B cell (primary cell): ENCODE measurements around the gene HS3ST3A1. TPM values are rescaled to one million over a fixed set of nuclear protein-coding genes. Genes with fewer than 3 reads are reported as not detected.

Experiments used
- ATAC-seq: fragments of 200-7000 bp; cut with Tn5 transposase; one replicate; pipeline ENCODE4 v1.10.0; 2021; ENCODE audit warnings: low read depth, mild to moderate bottlenecking, moderate number of reproducible peaks, moderate library complexity
- CTCF ChIA-PET: fragments of 350-600 bp; sonication (Branson Sonifier 250); formaldehyde crosslinking; loops from one replicate; lab custom pipeline; 2021; ENCODE audit warnings: antibody characterized with exemption, inconsistent platforms; lab: Charles Lee
- POLR2A ChIA-PET: fragments of 350-600 bp; sonication (Branson Sonifier 250); formaldehyde crosslinking; loops from one replicate; lab custom pipeline; 2021; ENCODE audit warnings: antibody characterized with exemption; lab: Charles Lee
- DNase-seq: peaks from one replicate; pipeline ENCODE4 v3.0.0; 2013
- H2AFZ ChIP-seq: 2 replicates; pipeline ENCODE4 v1.6.1; 2012; ENCODE audit warnings: mild to moderate bottlenecking, low read depth, low read length; ENCODE audit not compliant: insufficient read depth, poor library complexity, severe bottlenecking
- H3K27ac ChIP-seq, 2 donors: 1 replicate in 1 of 2; 2 replicates in 1 of 2; pipeline ENCODE4 v1.5.1; 2012 to 2013; ENCODE audit warnings: low read length in 2 of 2, mild to moderate bottlenecking in 2 of 2, moderate library complexity in 1 of 2
- H3K27me3 ChIP-seq, 4 experiments: fragments of 200-600 bp in 1 of 4; sonication (generic) in 1 of 4; replicated peaks in 1 of 4; 1 replicate in 2 of 4; 2 replicates in 2 of 4; pipeline versions ENCODE4 v1.6.1 to v1.7.0; 2013 to 2016; ENCODE audit warnings: low read length in 3 of 4, mild to moderate bottlenecking in 2 of 4, mixed read lengths in 1 of 4, moderate library complexity in 1 of 4; ENCODE audit not compliant: insufficient read depth in 4 of 4, control insufficient read depth in 3 of 4; ENCODE audit errors: control extremely low read depth in 1 of 4
- H3K36me3 ChIP-seq, 2 experiments: replicated peaks in 1 of 2; 1 replicate in 1 of 2; 2 replicates in 1 of 2; pipeline versions ENCODE4 v1.6.1 to v1.7.1; 2013; ENCODE audit warnings: low read length in 1 of 2; ENCODE audit not compliant: insufficient read depth in 2 of 2, control insufficient read depth in 1 of 2; ENCODE audit errors: control extremely low read depth in 1 of 2, extremely low read depth in 1 of 2
- H3K4me1 ChIP-seq, 2 donors: fragments of 200-600 bp in 1 of 2; sonication (generic) in 1 of 2; 1 replicate in 1 of 2; 2 replicates in 1 of 2; pipeline versions ENCODE4 v1.5.1 to v1.6.1; 2013 to 2017; ENCODE audit warnings: low read length in 2 of 2; ENCODE audit not compliant: control insufficient read depth in 2 of 2, insufficient read depth in 2 of 2
- H3K4me2 ChIP-seq: replicated peaks from 2 replicates; pipeline ENCODE3; 2012; ENCODE audit warnings: mild to moderate bottlenecking, low read depth, low read length; ENCODE audit not compliant: poor library complexity, severe bottlenecking
- H3K4me3 ChIP-seq, 5 experiments: fragments of 200-600 bp in 1 of 5; sonication (generic) in 1 of 5; 1 replicate in 3 of 5; 2 replicates in 2 of 5; pipeline versions ENCODE4 v1.5.1 to v1.7.0; 2011 to 2016; ENCODE audit warnings: low read length in 4 of 5, mild to moderate bottlenecking in 4 of 5, low read depth in 2 of 5, control low read depth in 1 of 5, moderate library complexity in 1 of 5; ENCODE audit not compliant: insufficient read depth in 1 of 5; ENCODE audit errors: control extremely low read depth in 1 of 5, extremely low read depth in 1 of 5
- H3K79me2 ChIP-seq: fragments of 200-600 bp; sonication (generic); one replicate; pipeline ENCODE4 v1.6.0; 2016; ENCODE audit warnings: low read length; ENCODE audit not compliant: control insufficient read depth, insufficient read depth
- H3K9ac ChIP-seq: fragments of 200-600 bp; sonication (generic); 2 replicates; pipeline ENCODE4 v1.6.1; 2017; ENCODE audit warnings: mild to moderate bottlenecking, low read length, moderate library complexity
- H3K9me3 ChIP-seq, 3 donors: one replicate each; pipeline versions ENCODE4 v1.6.1 to v1.7.1; 2013; ENCODE audit warnings: low read length in 2 of 3; ENCODE audit not compliant: control insufficient read depth in 2 of 3, insufficient read depth in 1 of 3; ENCODE audit errors: control extremely low read depth in 1 of 3
- H4K20me1 ChIP-seq: 2 replicates; pipeline ENCODE4 v1.6.0; 2012; ENCODE audit warnings: mild to moderate bottlenecking, low read length; ENCODE audit not compliant: insufficient read depth, control insufficient read depth, poor library complexity, severe bottlenecking
- H3K27ac Mint-ChIP-seq: one replicate; pipeline ENCODE4 v1.8.0; 2021; ENCODE audit warnings: mixed read lengths
- H3K27me3 Mint-ChIP-seq: one replicate; pipeline ENCODE4 v1.8.0; 2021; ENCODE audit warnings: mixed read lengths
- H3K4me1 Mint-ChIP-seq: one replicate; pipeline ENCODE4 v1.8.0; 2021; ENCODE audit warnings: mixed read lengths
- H3K4me3 Mint-ChIP-seq: one replicate; pipeline ENCODE4 v1.8.0; 2021; ENCODE audit warnings: mixed read lengths
- H3K9me3 Mint-ChIP-seq: one replicate; pipeline ENCODE4 v1.8.0; 2022; ENCODE audit warnings: mixed read lengths; ENCODE audit not compliant: insufficient read depth
- CTCF ChIP-seq: fragments of 200-600 bp; IDR thresholded peaks from one replicate; pipeline ENCODE4 v1.8.0; 2022; ENCODE audit warnings: antibody characterized with exemption, mild to moderate bottlenecking
- EZH2 ChIP-seq: IDR thresholded peaks from 2 replicates; pipeline ENCODE4 v1.6.1; 2012; ENCODE audit warnings: borderline replicate concordance, low read depth, mild to moderate bottlenecking, moderate library complexity, low read length; ENCODE audit not compliant: insufficient read depth, poor library complexity, severe bottlenecking
- WGBS: methylation state at CpG from one replicate; pipeline ENCODE4 v1.1.5; 2013; ENCODE audit warnings: missing lambda C conversion rate; ENCODE audit not compliant: insufficient coverage; 5-methylcytosine and 5-hydroxymethylcytosine counted together
- intact Hi-C: fragments of 100-400 bp; cut with micrococcal nuclease; formaldehyde crosslinking; loops from one replicate; pipeline ENCODE4 v1.10.0; 2022
- polyA plus RNA-seq: library from polyadenylated mRNA; depleted of rRNA; stranded (reverse); fragments of >200 nt; gene quantifications from 2 replicates; pipeline ENCODE4 v1.2.3, GENCODE V29; 2012
- total RNA-seq, 2 donors: library from RNA; stranded (reverse); fragments of 120-200 nt in 1 of 2; gene quantifications; 1 replicate in 1 of 2; 2 replicates in 1 of 2; pipeline versions ENCODE4 v1.2.3 to v1.2.4, GENCODE V29; 2013 to 2022

Gene HS3ST3A1
- total and polyA plus RNA-seq, 2 donors (not counting 1 experiment from before 2014, with no cell fraction given), result 0.17 to 0.75 TPM

- H3K4me2 ChIP-seq, result no peak overlapping the region
- no peaks in the 10 kb centered on the region for H3K27me3 ChIP-seq
- intact Hi-C loops, result no loop called here
- no peak overlapping the region for H2AFZ ChIP-seq
- DNase-seq, result no peak
- no peaks in the 10 kb centered on the region for H3K4me1 ChIP-seq
- Mint-ChIP-seq H3K4me3 (no peak overlapping the region), H3K4me1 (no peaks in the 10 kb centered on the region), H3K27me3 (no peaks in the 10 kb centered on the region), H3K27ac (no peak overlapping the region), H3K9me3 (no peaks in the 10 kb centered on the region)
- peaks cover 0 to 5% (median 0%) of the 10 kb centered on the region in 3 donors for H3K9me3 ChIP-seq
- no peak for ATAC-seq
- no peaks in the 10 kb centered on the region for H3K36me3 ChIP-seq
- POLR2A ChIA-PET, result no interaction called here
- no peaks in the 10 kb centered on the region for H4K20me1 ChIP-seq
- H3K79me2 ChIP-seq, result no peaks in the 10 kb centered on the region
- CTCF ChIA-PET, result no interaction called here
- 90% methylated on average over 1 of the region's 1 CpG for WGBS
- H3K4me3 ChIP-seq, result no peak overlapping the region
- no peak overlapping the region for H3K9ac ChIP-seq
- H3K27ac ChIP-seq, result no peak overlapping the region
- no peak for TF ChIP-seq CTCF
- no peak for TF ChIP-seq EZH2
These were observed 139.6 kb downstream of the HS3ST3A1 start for GRCh38 chr17:13462146-13462545.

- no CpG with 5 or more reads among the region's 3 CpGs for WGBS
- H3K4me3 ChIP-seq, result no peak overlapping the region
- H3K79me2 ChIP-seq, result no peaks in the 10 kb centered on the region
- CTCF ChIA-PET, result no interaction called here
- no peaks in the 10 kb centered on the region for H3K36me3 ChIP-seq
- ATAC-seq (no peak), DNase-seq (no peak)
- H3K9ac ChIP-seq, result no peak overlapping the region
- no peak overlapping the region for H2AFZ ChIP-seq
- Mint-ChIP-seq H3K27ac (no peak overlapping the region), H3K4me1 (no peaks in the 10 kb centered on the region), H3K27me3 (no peaks in the 10 kb centered on the region), H3K4me3 (no peak overlapping the region), H3K9me3 (no peaks in the 10 kb centered on the region)
- no peaks in the 10 kb centered on the region for H3K4me1 ChIP-seq
- no peaks in the 10 kb centered on the region for H4K20me1 ChIP-seq
- no peak overlapping the region for H3K4me2 ChIP-seq
- POLR2A ChIA-PET, result no interaction called here
- H3K27ac ChIP-seq, result no peak overlapping the region
- intact Hi-C loops, result no loop called here
- TF ChIP-seq EZH2 (no peak), CTCF (no peak)
- peaks cover 0 to 2% (median 0%) of the 10 kb centered on the region in 3 donors for H3K9me3 ChIP-seq
- H3K27me3 ChIP-seq, result no peaks in the 10 kb centered on the region
These were observed 141.3 kb downstream of the HS3ST3A1 start for GRCh38 chr17:13460261-13461000.
